WI38 (cell line): ENCODE data around the gene FAAH.

Experiments used
- H3K4me3 ChIP-seq: 2 replicates; pipeline ENCODE4 v1.5.1; 2011; ENCODE audit warnings: low read depth, mild to moderate bottlenecking, control low read depth, low read length
- TF ChIP-seq, protein P1 (sequence below): IDR thresholded peaks from 2 replicates; pipeline ENCODE4 v1.5.1; 2012; ENCODE audit warnings: low read depth, mild to moderate bottlenecking, control low read depth, low read length

FAAH gene

GRCh38 chr1:46408356-46409062, 14.4 kb downstream of the FAAH start:
- TF ChIP-seq, protein P1, sequence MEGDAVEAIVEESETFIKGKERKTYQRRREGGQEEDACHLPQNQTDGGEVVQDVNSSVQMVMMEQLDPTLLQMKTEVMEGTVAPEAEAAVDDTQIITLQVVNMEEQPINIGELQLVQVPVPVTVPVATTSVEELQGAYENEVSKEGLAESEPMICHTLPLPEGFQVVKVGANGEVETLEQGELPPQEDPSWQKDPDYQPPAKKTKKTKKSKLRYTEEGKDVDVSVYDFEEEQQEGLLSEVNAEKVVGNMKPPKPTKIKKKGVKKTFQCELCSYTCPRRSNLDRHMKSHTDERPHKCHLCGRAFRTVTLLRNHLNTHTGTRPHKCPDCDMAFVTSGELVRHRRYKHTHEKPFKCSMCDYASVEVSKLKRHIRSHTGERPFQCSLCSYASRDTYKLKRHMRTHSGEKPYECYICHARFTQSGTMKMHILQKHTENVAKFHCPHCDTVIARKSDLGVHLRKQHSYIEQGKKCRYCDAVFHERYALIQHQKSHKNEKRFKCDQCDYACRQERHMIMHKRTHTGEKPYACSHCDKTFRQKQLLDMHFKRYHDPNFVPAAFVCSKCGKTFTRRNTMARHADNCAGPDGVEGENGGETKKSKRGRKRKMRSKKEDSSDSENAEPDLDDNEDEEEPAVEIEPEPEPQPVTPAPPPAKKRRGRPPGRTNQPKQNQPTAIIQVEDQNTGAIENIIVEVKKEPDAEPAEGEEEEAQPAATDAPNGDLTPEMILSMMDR, result no peak

GRCh38 chr1:46409063-46409372, 14.9 kb downstream of the FAAH start:
- TF ChIP-seq, protein P1, result no peak
- H3K4me3 ChIP-seq, result no peak overlapping the region

More at GRCh38 chr1:46408356-46409062, 14.4 kb downstream of the FAAH start:
- H3K4me3 ChIP-seq, result no peak overlapping the region

- H3K4me3 ChIP-seq, result no peak overlapping the region
- TF ChIP-seq, protein P1, result no peak
Measured at GRCh38 chr1:46410156-46411009, 16.3 kb downstream of the FAAH start.

GRCh38 chr1:46411010-46411405, 16.9 kb downstream of the FAAH start:
- H3K4me3 ChIP-seq, result no peak overlapping the region
- TF ChIP-seq, protein P1, result no peak

DNA sequence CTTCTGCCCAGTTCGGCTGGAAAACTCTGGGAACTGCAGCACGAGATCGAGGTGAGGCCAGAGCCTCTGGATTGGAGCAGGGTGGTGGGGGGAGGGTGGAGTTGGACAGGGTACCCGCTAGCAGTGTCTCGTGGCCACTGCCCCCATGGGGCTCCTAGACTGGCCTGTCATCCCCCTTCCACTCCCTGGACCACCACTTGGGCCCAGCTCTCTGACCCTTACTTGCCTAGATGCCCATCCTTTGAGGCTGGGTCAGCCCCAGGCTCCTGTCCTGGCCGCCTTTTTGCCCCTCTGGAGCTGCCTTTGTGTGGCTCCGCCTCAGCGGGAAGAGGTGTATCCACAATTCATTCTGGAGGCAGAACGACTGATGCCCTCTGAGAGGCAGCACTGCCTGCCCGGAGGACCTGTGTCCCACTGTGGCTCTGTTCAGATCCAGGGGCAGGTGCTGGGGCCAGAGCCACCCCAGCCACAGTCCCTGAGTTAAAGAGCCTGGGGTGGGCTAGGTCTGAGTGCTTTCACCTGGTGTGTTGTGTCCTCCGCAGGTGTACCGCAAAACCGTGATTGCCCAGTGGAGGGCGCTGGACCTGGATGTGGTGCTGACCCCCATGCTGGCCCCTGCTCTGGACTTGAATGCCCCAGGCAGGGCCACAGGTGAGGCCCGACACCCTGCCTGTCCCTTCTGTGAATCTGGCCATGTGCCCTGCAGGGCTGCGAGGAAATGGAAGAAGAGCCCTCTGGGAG, 17.7 kb downstream of the FAAH start:
- no peak overlapping the region for H3K4me3 ChIP-seq
- TF ChIP-seq, protein P1, result peak; percentile 20; the same call in 1 of the 2 replicates

DNA sequence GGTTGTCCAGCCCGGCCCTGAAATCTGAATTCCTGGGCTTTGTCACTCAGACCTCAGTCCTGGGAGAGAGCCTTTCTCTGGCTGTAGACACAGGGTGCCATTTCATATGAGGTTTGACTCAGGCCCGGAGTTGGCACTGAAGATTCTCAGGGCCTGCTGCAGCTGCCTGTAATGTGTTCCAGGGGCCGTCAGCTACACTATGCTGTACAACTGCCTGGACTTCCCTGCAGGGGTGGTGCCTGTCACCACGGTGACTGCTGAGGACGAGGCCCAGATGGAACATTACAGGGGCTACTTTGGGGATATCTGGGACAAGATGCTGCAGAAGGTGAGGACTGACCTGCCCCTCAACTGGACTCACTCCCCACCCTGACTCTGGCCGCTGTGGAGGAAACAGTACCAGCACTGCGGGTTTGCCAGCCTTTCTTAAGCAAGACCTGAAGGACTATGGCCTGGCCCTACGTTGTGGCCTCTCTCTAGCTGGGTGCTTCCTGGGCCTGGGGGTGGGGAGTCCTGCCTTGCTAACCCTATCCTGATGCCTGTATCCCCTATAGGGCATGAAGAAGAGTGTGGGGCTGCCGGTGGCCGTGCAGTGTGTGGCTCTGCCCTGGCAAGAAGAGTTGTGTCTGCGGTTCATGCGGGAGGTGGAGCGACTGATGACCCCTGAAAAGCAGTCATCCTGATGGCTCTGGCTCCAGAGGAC, 18.9 kb downstream of the FAAH start:
- TF ChIP-seq, protein P1, result no peak
- no peak overlapping the region for H3K4me3 ChIP-seq
